ENCODE data around the gene RASL10B.

Gene RASL10B

GRCh38 chr17:35723735-35724134, 7.7 kb upstream of the RASL10B start:
- no peak for DNase-seq

- DNase-seq, result no peak
These were observed 6.4 kb upstream of the RASL10B start for GRCh38 chr17:35725058-35725457.

- DNase-seq, result no peak
These were observed 5.7 kb upstream of the RASL10B start for GRCh38 chr17:35725802-35726126.

- DNase-seq, result no peak
These were observed 5.1 kb upstream of the RASL10B start for GRCh38 chr17:35726127-35726952.

- DNase-seq, result no peak
These were observed 4.4 kb upstream of the RASL10B start for GRCh38 chr17:35726953-35727460.

- no peak for DNase-seq
These were observed 3.8 kb upstream of the RASL10B start for GRCh38 chr17:35727635-35728034.

GRCh38 chr17:35728551-35728950, 2.9 kb upstream of the RASL10B start:
- DNase-seq, result no peak

GRCh38 chr17:35729405-35729833, 2.0 kb upstream of the RASL10B start:
- no peak for DNase-seq

GRCh38 chr17:35730400-35731005, 936 bp upstream of the RASL10B start:
- no peak for DNase-seq

GRCh38 chr17:35731917-35732805, 722 bp downstream of the RASL10B start:
- no peak for DNase-seq

GRCh38 chr17:35732806-35733136, 1.3 kb downstream of the RASL10B start:
- no peak for DNase-seq

- DNase-seq, result no peak
These were observed 1.9 kb downstream of the RASL10B start for GRCh38 chr17:35733366-35733765.

- no peak for DNase-seq
These were observed 3.0 kb downstream of the RASL10B start for GRCh38 chr17:35734396-35734795.

- DNase-seq, result no peak
These were observed 3.8 kb downstream of the RASL10B start for GRCh38 chr17:35735036-35735805.

- DNase-seq, result no peak
These were observed 4.8 kb downstream of the RASL10B start for GRCh38 chr17:35736236-35736635.

- no peak for DNase-seq
These were observed 7.2 kb downstream of the RASL10B start for GRCh38 chr17:35738519-35739133.

- DNase-seq, result no peak
These were observed 8.8 kb downstream of the RASL10B start for GRCh38 chr17:35740216-35740615.

GRCh38 chr17:35740997-35741931, 9.8 kb downstream of the RASL10B start:
- no peak for DNase-seq

GRCh38 chr17:35742496-35742895, 11.1 kb downstream of the RASL10B start:
- DNase-seq, result no peak

GRCh38 chr17:35742896-35743477, 11.5 kb downstream of the RASL10B start:
- DNase-seq, result no peak
